ENCODE results near the gene SOX10.
"Not testable (repeated sequence)": the region's sequence is repeated elsewhere in the genome, so short reads cannot be mapped to it uniquely, and the experiment has no call there.

SOX10 gene

DNA sequence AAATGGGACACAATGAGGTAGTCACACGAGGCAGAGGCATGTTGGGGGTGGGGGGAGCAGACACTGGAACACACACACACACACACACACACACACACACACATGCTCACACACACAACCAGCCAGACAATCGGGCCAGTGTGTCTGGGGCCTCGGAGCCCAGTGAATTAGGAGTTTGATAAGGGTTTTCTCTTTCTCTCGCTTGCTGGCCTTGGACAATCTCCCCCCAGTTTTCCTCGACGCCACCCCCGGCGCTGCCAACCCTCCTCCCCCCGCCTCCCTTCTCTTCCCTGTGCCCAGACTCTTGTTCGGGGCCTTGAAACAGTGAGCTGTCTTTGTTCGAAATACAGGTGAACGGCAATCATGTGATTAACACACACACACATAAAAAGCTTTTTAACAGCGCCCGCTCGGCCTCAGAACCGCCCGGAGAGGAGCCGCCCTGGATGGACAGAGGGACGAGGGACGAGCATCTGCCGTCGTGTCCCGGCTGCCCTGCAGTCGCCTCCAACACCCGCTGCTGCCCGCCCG lies 1.5 kb upstream of the SOX10 start:
- DNase-seq, result no peak

GRCh38 chr22:37985050-37985585 lies 763 bp upstream of the SOX10 start:
- DNase-seq, result no peak

- DNase-seq, result no peak
Observed at GRCh38 chr22:37982938-37983859, 1.2 kb downstream of the SOX10 start.

GRCh38 chr22:37982151-37982785 lies 2.1 kb downstream of the SOX10 start:
- no peak for DNase-seq

DNA sequence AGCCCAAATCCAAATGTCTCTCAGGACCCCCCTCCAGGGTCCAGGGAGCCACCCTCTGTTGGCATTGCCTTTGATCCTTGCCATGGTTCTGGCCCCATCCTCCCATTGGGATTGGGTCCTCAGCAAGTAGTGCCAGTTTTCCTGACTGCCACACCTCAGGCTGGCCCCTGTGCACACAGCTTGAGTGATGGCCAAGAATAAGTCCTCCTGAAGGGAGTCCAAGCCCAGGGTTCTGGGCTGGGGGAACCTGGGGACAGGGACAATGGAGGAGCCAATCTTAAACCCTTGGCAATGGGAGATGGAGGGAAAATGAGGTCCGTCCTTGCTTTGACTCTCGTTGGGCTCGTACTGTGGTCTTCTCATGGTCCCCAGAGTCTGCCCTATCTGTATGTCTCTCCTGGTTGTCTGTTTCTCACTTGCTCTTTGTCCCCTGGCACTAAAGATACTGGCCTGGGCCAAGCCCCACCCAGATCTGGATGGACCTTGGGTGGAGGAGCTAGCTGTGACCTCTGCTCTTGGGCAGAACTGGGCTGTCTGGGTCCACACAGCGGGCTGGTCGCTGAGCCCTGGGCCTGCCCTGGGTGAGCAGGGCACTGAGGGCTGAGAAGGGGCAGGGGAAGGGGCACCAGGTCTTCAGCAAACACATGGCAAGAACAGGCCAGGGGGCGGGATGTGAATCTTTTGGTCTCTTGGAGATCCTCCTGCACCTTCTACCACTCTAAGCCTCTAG lies 2.9 kb downstream of the SOX10 start:
- no peak for DNase-seq

GRCh38 chr22:37979782-37980181 lies 4.6 kb downstream of the SOX10 start:
- DNase-seq, result no peak

GRCh38 chr22:37976547-37976946 lies 7.8 kb downstream of the SOX10 start:
- DNase-seq, result no peak

DNA sequence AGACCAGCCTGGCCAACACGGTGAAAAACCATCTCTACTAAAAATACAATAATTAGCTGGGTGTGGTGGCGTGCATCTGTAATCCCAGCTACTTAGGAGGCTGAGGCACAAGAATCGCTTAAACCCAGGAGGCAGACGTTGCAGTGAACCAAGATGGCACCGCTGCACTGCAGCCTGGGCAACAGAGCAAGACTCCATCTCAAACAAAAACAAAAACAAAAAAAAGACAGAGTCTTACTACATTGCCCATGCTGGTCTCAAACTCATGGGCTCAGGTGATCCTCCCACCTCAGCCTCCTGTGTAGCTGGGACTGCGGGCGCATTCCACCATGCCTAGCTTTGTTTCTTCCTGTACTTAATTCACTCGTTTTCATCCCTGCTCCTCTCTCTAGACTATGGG lies 8.3 kb downstream of the SOX10 start:
- DNase-seq, result not testable (repeated sequence)

DNA sequence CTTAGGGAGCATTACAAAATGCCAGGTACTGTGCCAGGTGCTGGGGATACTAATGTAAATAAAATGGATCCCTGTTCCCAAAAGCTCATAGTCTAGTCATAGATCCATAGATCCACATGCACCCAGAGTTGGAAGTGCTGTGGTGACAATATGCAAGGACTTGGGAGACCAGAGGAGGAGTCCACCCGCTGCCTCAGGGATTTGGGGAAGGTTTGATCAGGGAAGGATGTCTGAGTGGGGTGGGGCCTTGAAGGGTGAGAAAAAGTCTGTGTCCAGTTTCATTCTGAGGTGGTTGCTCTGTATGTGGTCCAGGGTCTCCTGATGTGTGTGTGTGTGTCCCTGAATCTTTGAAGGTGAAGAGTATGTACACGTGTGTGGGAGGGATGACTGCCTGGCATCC lies 9.2 kb downstream of the SOX10 start:
- no peak for DNase-seq

- no peak for DNase-seq
Observed at GRCh38 chr22:37973271-37974170, 10.8 kb downstream of the SOX10 start.

DNA sequence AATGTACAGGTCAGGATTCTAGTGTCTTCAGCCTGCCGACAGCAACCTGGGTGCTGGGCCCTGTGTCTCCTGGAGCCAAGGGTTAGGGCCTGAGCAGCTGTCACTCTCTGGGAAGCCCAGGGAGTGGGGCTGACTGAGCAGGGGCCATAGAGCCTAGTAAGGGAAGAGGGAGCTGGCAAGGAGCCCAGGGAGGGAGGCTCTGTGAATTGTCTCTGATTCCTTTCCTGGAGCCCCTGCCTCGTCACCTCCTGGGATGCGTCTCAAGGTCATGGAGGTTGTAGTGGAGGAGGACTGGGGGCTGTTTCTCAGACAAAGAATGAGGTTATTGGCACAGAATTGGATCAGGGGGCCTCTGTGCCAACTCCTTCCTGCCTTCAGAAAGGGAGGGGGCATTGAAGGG lies 11.8 kb downstream of the SOX10 start:
- no peak for DNase-seq

- no peak for DNase-seq
Observed at GRCh38 chr22:37971475-37972434, 12.6 kb downstream of the SOX10 start.

GRCh38 chr22:37970864-37971263 lies 13.5 kb downstream of the SOX10 start:
- DNase-seq, result no peak

DNA sequence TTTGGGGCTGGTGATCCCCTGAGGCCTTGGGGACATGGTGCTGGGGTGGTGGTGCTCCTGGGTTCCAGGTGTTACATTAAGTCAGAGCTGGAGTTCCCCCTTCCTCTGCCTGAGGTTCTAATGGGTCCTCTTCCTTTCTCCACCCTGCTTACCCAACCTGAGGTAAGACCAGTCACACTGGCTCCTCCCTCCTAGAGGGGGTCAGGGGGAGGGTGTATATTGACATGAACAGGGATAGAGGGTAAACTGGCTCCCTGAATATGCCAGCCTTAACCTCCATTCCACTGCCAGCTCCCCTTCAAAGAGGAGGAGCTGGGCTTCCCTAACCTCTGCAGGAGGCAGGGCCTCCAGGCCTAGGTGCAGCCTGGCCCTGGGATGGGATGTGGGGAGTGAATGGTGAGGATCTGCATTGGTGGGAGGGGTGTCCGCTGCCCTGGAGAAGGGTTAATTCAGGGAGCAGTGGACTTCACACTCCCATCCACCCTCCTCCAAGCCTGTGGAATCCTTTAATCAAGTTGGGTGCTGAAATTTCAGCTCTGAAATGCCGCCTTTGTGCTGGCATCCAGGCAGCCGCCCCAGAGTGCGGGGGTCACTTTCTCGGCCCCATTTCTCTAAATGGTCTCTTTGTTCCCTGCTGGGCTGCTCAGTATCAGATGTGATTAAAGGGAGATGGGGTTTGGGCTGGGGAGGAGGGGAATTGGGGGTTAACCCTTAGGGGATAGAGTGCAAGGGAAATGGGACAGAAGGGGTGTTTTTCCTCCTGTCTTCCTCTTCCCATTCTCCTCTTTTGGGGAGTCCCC lies 15.7 kb downstream of the SOX10 start:
- no peak for DNase-seq

GRCh38 chr22:37967637-37968451 lies 16.5 kb downstream of the SOX10 start:
- DNase-seq, result no peak

GRCh38 chr22:37967147-37967546 lies 17.2 kb downstream of the SOX10 start:
- DNase-seq, result no peak

GRCh38 chr22:37965940-37966664 lies 18.3 kb downstream of the SOX10 start:
- DNase-seq, result no peak

DNA sequence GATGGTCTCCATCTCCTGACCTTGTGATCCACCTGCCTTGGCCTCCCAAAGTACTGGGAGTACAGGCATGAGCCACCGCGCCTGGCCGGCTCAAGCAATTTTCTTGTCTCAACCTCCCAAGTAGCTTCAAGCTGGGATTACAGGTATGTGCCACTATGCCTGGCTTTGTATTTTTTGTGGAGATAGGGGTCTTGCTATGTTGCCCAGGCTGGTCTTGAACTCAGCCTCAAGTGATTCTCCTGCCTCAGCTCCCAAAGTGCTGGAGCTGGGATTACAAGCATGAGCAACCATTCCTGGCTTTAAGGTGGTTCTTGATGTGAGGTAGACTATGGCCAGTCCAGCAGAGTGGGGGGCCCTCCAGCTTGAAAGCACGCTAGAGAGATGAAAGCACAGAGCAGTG lies 23.3 kb downstream of the SOX10 start:
- DNase-seq, result no peak
